ENCODE results near the gene CLDN3.
A peak's percentile ranks its signal among the peaks of the same experiment; 100 is the strongest.

The CLDN3 gene

DNA sequence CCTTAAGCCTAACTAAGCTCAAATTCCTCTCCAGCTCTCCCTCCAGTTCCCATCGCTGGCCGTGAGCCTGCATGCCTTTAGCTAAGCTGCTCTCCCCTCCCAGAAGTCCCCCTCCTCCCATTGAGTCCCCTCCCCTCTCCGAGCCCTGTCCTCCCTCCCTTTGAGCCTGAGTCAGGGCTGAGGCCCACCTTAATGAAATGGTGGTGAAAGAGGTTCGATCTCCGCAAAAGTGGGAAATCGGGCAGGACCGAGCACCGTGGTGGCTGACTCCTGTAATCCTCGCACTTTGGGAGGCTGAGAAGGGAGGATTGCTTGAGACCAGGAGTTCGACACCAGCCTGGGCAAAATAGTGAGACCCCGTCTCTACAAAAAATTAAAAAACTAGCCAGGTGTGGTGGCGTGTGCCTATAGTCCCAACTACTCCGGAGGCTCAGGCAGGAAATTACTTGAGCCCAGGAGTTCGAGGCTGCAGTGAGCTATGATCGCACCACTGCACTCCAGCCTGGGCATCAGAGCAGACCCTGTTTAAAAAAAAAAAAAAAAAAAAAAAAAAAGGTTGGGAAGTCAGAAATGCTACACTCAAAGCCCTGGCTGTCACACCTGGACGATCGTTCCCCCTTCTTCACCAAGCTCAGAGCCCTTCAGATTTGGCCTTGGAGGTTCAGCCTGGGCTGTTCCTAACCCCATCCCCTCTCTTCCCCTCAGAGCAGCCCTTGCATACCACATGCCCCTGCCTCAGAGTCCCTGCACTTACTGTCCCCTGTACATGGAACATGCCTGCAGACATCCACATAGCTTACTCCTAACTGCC, 995 bp upstream of the CLDN3 start:
- DNase-seq, result no peak

DNA sequence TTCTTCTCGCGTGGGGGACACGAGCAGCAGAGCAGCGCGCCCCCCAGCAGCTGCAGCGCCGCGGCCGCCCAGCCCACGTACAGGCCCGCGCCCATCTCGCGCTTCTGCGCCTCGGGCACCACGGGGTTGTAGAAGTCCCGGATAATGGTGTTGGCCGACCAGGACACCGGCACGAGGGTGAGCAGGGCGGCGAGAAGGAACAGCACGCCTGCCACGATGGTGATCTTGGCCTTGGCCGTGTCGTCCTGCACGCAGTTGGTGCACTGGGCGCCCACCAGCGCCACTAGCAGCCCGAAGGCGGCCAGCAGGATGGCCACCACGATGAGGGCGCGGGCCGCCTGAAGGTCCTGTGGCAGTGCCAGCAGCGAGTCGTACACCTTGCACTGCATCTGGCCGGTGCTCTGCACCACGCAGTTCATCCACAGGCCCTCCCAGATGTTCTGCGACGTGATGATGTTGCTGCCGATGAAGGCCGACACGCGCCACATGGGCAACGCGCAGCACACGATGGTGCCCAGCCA, 529 bp downstream of the CLDN3 start:
- no peak for DNase-seq

DNA sequence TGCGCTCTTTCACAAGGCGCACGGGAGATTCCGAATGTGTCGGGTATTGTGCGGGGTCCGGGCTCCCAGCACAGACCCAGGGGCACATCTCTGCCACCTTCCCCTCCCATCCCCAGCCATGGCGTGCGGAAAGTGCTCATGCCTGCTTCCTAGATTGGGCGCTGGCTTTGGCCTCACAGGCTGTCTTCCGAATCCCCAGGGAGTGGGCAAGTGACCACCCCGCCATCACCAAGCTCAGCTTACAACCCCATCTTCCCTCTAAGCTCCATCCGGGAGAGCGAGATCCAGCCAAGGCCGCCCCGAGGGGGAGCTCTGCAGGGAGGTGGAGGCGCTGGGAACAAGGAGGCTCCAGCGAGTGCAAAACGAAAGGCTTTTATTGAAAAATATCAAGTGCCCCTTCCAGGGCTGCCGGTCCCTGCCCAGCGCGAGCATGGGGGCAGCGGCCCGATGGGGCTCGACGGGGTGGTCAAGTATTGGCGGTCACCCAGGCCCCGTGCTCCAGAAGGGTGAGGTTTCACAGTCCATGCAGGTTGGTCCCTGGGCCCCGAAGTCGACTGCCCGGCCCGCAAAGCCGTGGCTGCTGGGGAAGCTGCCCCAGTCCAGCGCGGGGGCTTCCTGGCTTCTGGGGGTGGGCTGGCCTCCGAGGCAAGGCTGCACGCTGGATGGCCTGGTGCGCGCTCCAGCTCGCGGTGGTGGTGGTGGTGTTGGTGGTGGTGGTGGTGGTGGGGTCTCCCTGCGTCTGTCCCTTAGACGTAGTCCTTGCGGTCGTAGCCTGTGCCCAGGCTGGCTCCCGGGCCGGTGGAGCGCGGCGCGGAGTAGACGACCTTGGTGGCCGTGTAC, 1.2 kb downstream of the CLDN3 start:
- DNase-seq, result no peak

DNA sequence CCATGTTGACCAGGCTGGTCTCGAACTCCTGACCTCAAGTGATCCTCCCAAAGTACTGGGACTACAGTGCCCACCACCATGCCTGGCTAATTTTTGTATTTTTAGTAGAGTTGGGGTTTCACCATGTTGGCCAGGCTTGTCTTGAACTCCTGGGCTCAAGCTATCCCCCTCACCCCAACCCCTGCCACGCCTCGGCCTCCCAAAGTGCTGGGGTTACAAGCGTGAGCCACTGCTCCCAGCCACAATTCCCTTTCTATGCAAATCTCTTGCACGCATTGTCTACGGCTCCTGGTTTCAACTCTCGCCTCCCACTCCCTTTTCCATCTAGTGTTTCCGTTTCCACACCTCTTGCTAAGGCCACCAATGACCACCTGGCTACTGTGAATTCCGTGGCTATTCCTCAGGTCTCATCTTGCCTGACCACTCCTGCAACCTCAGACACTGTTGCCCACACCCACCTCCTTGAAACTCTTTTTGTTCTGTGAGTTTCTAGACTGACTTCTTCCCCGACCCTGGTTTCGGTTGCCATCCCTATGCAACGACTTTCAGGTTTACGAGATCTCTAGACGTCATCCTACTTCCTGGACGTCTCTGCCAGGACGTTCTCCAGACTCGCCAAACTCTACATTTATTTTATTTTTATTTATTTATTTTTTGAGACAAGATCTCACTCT, 3.4 kb downstream of the CLDN3 start:
- no peak for DNase-seq

DNA sequence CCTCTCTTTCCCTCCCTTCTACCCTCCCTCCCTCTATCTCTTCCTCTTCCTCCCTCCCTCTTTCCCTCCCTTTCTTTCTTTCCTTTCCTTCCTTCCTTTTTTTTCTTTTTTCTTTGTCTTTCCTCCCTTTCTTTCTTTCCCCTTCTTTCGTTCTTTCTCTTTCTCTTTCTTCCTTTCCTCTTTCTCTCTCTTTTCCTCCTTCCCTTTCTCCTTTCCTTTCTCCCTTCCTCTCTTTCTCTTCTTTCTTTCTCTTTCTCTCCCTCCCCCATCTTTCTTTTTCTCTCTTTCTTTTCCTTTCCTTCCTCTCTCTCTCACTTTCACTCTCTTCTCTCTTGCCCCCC, 7.4 kb downstream of the CLDN3 start:
- DNase-seq, result no peak

DNA sequence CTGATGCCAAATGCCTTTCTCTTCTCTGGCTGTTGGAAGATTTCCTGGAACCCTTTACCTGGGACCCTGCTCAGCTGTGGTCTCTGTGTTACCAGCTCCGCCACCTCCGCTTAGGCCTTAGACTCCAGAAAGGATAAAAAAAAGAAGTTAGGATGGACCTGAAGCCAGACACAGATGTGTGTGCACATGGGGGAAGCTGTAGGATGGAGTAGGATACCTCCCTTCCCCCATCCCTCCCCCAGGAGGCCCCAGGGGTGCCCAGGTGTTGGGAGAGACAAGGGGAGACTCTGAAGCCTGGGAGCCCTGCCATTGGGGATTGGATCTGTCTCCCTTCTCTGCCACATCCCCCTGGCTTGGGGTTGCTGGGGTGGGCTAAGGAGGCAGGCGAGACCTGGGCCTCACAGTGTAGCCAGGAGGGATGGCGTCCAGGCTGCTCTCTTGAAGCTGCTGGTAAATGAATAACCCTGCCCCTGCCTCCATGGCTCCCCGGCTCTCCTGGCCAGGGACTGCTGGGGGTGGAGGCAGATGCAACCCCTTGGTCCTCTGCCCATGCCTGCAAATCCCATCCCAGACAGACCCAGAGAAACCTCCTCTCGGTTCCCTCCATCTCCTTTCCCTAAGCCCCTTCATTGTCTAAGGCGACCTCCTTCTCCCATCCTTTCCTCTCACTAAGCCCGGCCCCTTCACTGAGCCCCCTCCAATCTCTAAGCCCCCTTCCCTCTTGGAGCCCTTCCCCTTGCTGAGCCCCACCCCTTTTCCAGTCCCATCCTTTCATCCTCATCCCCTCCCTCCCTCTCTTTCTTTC, 8.0 kb downstream of the CLDN3 start:
- DNase-seq, result no peak

DNA sequence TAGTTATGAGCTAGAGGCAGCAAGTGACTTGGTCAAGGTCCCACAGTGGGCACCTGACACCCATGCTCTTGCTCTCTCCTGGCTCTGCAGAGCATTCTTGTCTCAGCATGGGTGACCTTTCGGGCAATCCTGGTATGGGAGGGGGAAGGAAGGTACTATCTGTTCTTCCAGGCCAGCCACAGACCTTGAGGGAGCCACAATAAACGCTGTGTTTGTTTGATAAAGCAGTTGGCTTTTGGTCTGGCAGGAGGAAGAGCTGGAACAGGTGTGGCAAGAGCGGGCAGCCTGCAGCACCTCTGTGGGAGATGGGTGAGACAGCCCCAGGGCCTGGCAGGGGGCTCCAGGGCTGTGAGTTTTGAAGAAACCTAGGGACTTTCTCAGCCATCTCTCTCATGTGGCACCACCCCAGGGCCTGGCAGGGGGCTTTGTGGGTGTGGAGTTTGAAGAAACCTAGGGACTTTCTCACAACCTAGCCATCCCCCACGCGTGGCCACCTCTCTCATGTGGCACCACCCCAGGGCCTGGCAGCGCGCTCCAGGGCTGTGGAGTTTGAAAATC, 11.4 kb downstream of the CLDN3 start:
- no peak for DNase-seq

DNA sequence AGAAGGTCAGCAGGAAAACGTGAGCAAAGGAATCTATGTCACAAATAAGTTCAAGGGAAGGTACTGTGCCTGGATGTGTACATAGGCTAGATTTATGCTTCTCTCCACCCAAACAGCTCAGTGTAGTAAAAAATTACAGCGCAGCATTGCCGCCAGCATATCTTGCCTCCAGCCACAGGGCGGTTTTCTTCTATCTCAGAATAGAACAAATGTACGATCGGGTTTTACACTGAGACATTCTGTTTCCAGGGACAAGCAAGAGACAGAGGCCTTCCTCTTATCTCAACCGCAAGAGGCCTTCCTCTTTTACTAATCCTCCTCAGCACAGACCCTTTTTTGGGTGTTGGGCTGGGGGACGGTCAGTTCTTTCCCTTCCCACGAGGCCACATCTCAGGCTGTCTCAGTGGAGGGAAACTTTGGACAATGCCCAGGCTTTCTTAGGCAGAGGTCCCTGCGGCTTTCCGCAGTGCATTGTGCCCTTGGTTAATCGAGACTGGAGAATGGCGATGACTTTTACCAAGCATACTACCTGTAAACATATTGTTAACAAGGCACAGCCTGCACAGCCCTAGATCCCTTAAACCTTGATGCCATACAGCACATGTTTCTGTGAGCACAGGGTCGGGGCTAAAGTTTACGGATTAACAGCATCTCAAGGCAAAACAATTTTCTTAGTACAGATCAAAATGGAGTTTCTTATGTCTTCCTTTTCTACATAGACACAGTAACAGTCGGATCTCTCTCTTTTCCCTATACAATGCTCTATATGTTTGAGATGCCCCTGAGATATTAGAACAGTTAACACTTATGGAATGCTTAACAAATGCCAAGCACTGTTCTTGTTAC, 19.9 kb downstream of the CLDN3 start:
- no peak for DNase-seq

DNA sequence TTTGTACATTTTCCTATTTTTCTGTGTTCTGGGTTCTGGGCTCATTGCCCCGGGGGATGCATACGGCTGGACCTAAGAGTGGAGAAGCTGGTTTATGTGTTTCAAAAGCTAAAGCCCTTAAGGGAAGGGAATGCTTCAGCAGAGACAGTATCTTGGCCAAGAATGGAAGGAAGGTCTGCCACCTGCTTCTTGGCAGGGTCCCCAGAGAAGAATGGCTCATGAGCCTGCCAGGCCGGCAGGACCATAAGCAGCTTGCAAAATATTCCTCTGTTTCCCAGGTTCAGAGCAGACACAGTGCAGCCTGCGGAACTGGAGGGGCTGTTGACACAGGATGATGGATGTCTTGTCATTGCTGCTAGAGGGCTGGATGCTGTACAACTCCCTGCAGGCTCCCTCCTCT, 23.7 kb downstream of the CLDN3 start:
- DNase-seq, result peak; percentile 86

DNA sequence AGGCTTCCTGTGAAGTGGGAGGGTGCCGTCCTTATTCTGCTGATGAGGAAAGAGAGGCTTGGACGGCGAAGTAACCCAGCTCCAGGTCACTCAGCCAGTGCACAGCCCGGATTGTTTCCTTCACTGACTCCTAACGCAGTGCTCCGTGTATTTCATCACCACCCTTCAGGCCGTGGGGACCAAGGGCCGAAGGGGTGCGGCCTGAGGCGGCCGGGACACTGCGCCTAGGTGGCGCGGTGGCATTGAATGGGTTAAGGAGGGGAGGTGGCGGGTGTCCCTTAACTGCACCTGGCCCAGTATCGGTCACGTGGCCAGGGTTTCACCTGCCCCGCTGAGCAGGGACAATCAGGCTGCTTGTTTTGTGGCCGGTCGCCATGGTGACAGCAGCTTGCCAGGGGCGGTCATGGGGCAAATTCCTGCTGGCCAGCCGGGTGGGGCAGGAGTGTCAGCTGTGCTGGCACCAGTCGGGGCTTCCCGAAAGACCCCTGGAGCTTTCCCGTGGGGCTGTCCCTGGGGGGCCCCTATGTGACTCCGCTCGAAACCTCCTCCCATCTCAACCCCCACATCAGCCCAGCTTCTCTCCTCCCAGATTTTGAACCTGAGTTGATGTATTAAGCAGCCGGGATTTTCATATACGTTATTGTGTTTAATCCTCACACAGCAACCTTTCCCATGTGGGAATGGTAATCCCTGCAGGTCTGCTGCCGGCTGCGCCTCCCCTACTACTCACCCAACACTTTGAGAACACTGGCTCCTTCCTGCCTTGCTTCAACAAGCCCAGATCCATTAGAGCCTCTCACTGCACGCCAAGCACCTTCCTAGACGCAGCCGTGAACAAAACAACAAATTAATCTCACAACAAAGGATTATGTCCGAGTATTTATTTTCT, 27.1 kb downstream of the CLDN3 start:
- peak; percentile 93 for DNase-seq

DNA sequence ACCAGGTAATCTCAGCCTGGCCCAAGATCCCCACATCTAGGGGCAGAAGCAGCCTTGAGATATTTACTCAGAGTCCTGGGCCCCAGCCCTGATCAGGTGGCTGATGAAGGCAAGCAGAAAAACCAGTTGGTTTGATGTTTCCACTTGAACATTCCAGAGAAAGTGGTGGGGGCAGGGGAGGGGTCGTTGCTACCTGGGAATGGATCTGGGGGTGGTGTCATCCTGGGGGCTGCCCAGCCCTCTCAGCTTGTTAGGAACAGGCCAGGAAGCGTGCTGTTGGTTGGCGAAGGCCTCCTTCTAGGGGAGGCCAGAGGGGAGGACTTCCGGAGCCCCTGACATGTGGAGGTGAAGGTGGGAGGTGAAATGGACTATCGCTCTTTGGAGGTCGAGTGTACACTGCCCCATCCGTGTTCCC, 27.7 kb downstream of the CLDN3 start:
- DNase-seq, result peak; percentile 44

DNA sequence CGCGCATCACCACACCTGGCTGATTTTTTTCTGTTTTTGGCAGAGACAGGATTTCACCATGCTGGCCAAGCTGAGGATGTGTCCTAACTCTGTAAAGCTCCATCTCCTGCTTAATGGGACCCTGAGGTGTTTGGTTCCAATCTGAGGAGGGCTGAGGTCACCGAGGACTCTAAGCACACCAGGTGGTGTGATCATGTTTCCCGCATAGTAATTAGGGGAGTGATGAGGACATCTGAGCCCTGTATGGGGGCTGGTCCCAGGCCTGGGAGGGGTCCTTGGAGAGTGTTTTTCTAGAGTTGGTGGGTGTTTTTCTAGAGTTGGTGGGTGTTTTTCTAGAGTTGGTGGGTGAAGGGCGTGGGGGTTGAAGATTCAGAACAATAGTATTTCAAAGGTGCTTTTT, 28.5 kb downstream of the CLDN3 start:
- DNase-seq, result peak; percentile 93

DNA sequence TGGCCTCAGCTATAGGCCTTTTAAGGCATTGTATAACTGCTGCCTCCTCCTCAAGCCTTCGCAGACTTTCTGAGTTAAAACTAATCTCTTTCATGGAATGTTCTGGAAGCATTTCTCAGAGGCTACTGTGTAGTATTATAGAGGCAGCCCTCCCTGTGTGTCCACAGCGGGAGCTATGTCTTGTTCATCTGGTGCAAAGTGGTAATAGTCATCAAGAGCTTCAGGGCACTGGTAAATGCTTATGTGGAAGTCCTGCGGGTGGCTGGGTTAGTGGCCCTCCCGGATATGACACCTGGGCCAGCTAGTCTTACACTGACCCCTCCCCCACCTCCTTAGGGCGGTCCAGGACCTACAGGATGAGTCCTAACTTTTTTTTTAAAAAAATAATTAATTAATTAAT, 29.3 kb downstream of the CLDN3 start:
- peak; percentile 18 for DNase-seq

DNA sequence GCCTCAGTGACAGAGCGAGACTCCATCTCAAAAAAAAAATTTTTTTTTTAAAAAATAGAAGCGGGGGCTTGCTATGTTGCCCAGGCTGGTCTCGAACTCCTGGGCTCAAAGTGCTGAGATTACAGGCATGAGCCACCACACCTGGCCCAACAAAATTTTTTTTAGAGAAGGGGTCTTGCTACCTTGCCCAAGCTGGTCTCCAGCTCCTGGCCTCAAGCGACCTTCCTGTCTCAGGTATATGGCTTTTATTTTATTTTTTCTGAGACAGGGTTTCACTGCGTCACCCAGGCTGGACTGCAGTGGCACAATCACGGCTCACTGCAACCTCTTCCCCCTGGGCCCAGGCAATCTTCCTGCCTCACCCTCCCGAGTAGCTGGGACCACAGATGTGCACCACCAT, 29.9 kb downstream of the CLDN3 start:
- DNase-seq, result no peak

DNA sequence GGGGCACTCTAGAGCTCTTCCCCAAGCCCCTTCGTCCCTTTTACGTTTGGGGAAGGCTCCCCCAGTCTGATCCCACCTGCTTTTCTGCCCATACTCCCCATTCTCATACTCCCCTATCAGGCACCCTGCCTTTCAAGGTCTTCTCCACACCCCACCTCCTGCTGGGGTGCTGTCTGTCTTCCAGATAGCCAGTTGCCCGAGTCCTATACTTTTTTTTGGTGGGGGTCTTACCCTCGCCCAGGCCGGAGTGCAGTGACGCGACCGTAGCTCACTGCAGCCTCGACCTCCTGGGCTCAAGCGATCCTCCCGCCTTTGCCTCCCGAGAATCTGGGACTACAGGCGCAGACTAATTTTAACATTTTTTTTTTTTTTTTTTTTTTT, 30.7 kb downstream of the CLDN3 start:
- peak; percentile 57 for DNase-seq

DNA sequence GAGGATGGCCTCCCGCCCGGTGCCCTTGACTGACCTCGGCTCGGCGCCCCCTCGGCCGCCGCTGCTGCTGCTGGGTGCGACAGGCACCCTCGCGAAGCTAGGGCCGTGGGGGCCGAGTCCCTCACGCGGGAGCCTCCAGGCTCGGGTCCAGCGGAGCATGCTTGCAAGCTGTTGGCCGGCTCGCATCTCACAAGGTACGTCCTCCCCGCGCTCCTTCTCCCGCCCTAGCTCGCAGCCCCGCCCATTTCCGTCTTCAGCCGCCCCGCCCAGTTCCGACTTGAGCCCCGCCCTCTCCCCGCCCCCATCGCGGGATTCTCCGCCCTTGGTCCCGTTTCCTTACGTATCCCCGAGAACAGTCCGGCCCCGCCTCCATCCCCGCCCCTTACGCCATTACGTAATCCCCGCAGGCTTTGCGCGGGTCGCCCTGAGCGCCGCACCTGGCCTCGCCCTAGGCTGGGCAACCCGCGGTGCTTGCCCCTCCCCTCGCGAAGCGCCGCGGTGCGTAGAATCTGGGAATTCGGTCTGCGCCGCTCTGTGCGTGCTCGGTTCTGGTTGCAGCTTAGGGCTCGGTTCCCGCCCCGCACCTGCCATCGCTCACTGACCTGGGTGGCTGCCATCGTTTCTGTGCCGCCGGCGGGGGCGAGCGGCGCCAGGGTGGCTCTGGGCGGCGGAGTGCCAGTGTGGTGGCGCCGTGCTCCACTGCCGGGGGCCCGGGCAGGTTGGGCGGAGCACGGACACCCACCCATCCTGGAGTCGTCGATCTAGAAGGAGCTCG, 31.3 kb downstream of the CLDN3 start, which contains the start of gene ABHD11:
Gene ABHD11 (minus strand): TSS at position 191 of the 775 bp plus-strand sequence. CDS start 32 bp downstream, at position 159.
- DNase-seq, result peak; percentile 95

DNA sequence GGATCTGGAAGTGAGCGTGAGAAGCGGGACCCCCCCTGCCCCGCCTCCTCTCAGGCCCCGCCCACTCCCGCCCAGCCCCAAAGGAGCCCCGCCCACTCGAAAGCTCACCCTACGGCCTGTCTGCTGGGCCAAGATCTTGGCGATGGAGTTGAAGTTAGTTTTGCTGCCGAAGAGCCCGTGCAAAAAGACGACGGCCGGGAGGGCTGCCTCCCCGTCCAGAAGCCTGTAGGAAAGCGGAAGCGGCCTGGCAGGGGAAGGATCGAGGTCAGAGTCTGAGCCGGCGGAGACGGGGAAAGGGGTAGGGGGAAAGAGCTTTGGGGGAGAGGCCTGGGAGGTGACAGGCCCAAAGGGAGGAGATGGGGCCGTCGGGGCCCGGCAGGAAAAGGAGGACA, 31.9 kb downstream of the CLDN3 start:
- peak; percentile 32 for DNase-seq

DNA sequence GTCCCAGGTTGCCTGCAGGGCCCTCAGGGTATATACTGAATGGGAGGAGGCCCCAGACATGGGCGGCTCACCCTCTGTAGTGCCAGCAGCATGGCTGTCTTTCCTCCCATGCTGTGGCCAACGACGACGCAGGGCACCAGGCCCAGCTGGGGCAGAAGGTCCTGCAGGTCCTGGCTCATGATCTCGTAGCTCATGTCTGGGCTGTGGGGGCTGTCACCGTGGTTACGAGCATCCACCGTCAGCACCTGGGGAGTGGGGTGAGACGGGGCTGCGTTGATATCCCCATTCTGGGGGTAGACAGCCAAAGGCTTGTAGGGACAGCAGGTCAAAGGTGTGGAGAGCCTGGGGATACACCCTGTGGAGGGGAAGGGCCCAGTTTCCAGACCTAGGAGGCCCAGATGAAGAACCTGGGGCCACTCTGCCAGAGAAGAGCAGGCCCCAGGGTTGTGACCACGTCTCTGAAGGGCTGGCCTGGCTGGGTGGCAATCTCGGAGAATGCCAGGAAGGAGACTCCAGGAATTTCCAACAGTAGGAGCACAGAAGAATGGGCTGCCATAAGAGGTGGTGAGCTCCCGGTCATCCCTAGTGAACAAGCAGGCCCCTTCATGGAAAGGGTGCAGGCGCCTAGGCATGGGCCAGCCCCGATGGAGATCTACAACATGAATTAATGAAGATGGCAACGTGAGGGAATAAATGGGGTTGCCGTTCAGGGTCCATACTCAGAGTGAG, 32.4 kb downstream of the CLDN3 start:
- DNase-seq, result no peak

DNA sequence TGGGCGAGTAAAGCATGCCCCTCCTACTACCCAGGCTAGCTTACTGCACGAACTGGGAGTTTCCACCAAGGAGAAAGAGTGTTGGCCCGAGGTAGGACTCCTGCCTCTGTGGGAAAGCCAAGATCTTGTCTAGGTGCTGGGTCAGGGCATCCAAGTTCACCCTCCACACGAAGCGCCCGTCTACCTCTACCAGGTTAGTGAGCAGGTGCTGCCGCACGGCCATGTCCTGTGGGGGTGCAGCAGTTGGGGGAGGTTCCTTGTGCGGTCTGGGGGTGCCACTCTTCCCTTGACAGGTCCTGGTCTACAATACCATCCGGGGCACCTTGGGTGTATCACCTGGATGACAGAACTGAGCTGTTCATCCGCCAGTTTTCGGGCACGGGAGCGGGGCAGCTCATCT, 33.2 kb downstream of the CLDN3 start:
- DNase-seq, result no peak

Measured in NCI-H2171 treated with DMSO at 0.1 percent for 48 hours (cell line).